Measurements from ENCODE around the gene HBD. TPM values are rescaled to one million over a fixed set of nuclear protein-coding genes. Genes with fewer than 3 reads are reported as not detected.

Gene HBD
- total and polyA plus RNA-seq, 2 donors (not counting 3 experiments of a cell fraction or from before 2014, with no cell fraction given) = not detected

- H3K9me3 ChIP-seq (replicated peaks; ENCODE audit: control insufficient read depth, insufficient read depth, low read length) = no peaks in the 10 kb centered on the region
- H3K4me1 ChIP-seq (ENCODE audit: control insufficient read depth, extremely low read depth, insufficient read depth, low read length) = no peaks in the 10 kb centered on the region
- H3K27ac ChIP-seq (ENCODE audit: insufficient read depth, low read depth, low read length) = no peak overlapping the region
- POLR2A ChIA-PET = no interaction called here
- H2AFZ ChIP-seq (ENCODE audit: low read depth, low read length) = no peak overlapping the region
- H3K9me1 ChIP-seq (replicated peaks; ENCODE audit: control insufficient read depth, extremely low read depth, insufficient read depth, low read length) = no peaks in the 10 kb centered on the region
- H3K4me3 ChIP-seq (replicated peaks in 1 of 3; ENCODE audit: insufficient read depth in 1 of 3, low read depth in 1 of 3, low read length in 3 of 3) = no peak overlapping the region
- no peak overlapping the region for H3K9ac ChIP-seq (replicated peaks; ENCODE audit: extremely low read depth, insufficient read depth, low read length)
- BruUV-seq (replicated peaks) = no TSS peak
- FAIRE-seq = no peak
- dilution Hi-C loops (cut with MboI; ENCODE audit: extremely low pct_ligation_motif_present, low sequenced_read_pairs) = no loop called here
- no peak for TF ChIP-seq POLR2AphosphoS5 (IDR thresholded peaks at IDR 0.05; ENCODE audit: insufficient read depth, low read depth, low read length)
- TF ChIP-seq MAX (IDR thresholded peaks at IDR 0.05; ENCODE audit: insufficient read depth, insufficient read length) = no peak
- TF ChIP-seq EZH2 (IDR thresholded peaks at IDR 0.05; ENCODE audit: borderline replicate concordance, low read depth, low read length, severe bottlenecking) = no peak
- no peak for TF ChIP-seq POLR2A (IDR thresholded peaks at IDR 0.05; ENCODE audit: low read depth, low read length)
- no peak for TF ChIP-seq MYC (IDR thresholded peaks at IDR 0.05; ENCODE audit: low read depth, low read length)
- no peak for TF ChIP-seq JUN (IDR thresholded peaks at IDR 0.05; ENCODE audit: borderline replicate concordance, insufficient read depth, insufficient read length, low read depth)
- no peak for TF ChIP-seq CTCF (IDR thresholded peaks at IDR 0.05; ENCODE audit: extremely low read depth in 1 of 2, insufficient read depth in 1 of 2, low read depth in 1 of 2, low read length in 2 of 2)
- no peak for TF ChIP-seq FOS (IDR thresholded peaks at IDR 0.05; ENCODE audit: borderline replicate concordance, insufficient read depth, low read length)
- TF ChIP-seq GATA2 (IDR thresholded peaks at IDR 0.05; ENCODE audit: insufficient read depth, insufficient read length, low read depth, low read length) = no peak
- H3K4me2 ChIP-seq (ENCODE audit: insufficient read depth, low read length) = no peak overlapping the region
- H3K27me3 ChIP-seq (ENCODE audit: control insufficient read depth in 2 of 2, insufficient read depth in 2 of 2, low read length in 2 of 2) = no peaks in the 10 kb centered on the region
- no peaks in the 10 kb centered on the region for H4K20me1 ChIP-seq (replicated peaks; ENCODE audit: control insufficient read depth, extremely low read depth, insufficient read depth, low read length)
- intact Hi-C loops (cut with micrococcal nuclease) = no loop called here
- no peak for DNase-seq (ENCODE audit: low read depth, low spot score)
- no peaks in the 10 kb centered on the region for H3K79me2 ChIP-seq (ENCODE audit: control insufficient read depth, insufficient read depth, low read length)
- CTCF ChIA-PET = no interaction called here
- no peaks in the 10 kb centered on the region for H3K36me3 ChIP-seq (ENCODE audit: control insufficient read depth in 2 of 2, extremely low read depth in 1 of 2, insufficient read depth in 2 of 2, low read length in 2 of 2)
Measured at GRCh38 chr11:5238486-5238885, 4.2 kb upstream of the HBD start.

All from endothelial cell of umbilical vein (primary cell).